ENCODE measurements around the gene PET117.

DNA sequence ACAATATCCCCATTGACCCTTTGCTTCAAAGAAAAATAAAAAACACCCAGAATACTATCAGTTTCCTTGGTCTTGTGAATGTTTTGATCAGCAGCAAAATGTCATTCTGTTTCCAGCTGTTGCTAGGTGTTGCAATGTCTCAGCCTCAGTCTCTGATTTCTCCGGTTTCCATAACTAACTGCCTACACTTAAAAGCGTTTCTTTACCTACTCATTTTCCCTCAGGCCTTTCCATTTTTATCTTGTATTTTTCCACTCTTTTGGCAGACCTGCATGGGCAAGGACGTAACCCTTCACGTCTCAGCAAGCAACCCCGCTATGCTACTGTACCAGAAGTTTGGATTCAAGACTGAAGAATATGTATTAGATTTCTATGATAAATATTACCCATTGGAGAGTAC, 49.4 kb downstream of the PET117 start:
- TF ChIP-seq, protein P1, sequence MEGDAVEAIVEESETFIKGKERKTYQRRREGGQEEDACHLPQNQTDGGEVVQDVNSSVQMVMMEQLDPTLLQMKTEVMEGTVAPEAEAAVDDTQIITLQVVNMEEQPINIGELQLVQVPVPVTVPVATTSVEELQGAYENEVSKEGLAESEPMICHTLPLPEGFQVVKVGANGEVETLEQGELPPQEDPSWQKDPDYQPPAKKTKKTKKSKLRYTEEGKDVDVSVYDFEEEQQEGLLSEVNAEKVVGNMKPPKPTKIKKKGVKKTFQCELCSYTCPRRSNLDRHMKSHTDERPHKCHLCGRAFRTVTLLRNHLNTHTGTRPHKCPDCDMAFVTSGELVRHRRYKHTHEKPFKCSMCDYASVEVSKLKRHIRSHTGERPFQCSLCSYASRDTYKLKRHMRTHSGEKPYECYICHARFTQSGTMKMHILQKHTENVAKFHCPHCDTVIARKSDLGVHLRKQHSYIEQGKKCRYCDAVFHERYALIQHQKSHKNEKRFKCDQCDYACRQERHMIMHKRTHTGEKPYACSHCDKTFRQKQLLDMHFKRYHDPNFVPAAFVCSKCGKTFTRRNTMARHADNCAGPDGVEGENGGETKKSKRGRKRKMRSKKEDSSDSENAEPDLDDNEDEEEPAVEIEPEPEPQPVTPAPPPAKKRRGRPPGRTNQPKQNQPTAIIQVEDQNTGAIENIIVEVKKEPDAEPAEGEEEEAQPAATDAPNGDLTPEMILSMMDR (conservative IDR thresholded peaks at IDR 0.05 in 1 of 2, IDR thresholded peaks at IDR 0.05 in 1 of 2; ENCODE audit: extremely low read depth in 1 of 2, insufficient read depth in 1 of 2, low read depth in 1 of 2, low read length in 2 of 2): no peak
- no peak for TF ChIP-seq EZH2 (IDR thresholded peaks at IDR 0.05; ENCODE audit: borderline replicate concordance, low read length)

Data from mammary epithelial cell (primary cell).